ENCODE measurements around the gene TAF4. TPM values are rescaled to one million over a fixed set of nuclear protein-coding genes. Genes with fewer than 3 reads are reported as not detected.

Gene TAF4
- total and polyA plus RNA-seq, 2 of the 13 experiments (the other 11 are each of a cell fraction or from before 2014, with no cell fraction given), result 5.9 to 12.0 TPM

GRCh38 chr20:62030357-62030756, 35.3 kb downstream of the TAF4 start:
- H3K79me2 ChIP-seq (ENCODE audit: insufficient read depth, low read length), result peaks cover 91% of the 10 kb centered on the region
- no TSS peak for BruUV-seq (replicated peaks)
- no peak overlapping the region for H3K9ac ChIP-seq (ENCODE audit: insufficient read depth, low read depth, low read length)
- DNase-seq (ENCODE audit: low spot score) (no peak), FAIRE-seq (no peak), ATAC-seq (no peak)
- H3K9me3 ChIP-seq (ENCODE audit: low read length), result no peaks in the 10 kb centered on the region
- peaks cover 35% of the 10 kb centered on the region for H4K20me1 ChIP-seq (ENCODE audit: insufficient read depth, low read length)
- H3K4me2 ChIP-seq (ENCODE audit: low read depth, low read length), result no peak overlapping the region
- peaks cover 78% of the 10 kb centered on the region for H3K4me1 ChIP-seq (ENCODE audit: insufficient read depth, low read length)
- H2AFZ ChIP-seq (ENCODE audit: low read length), result no peak overlapping the region
- intact Hi-C loops (cut with micrococcal nuclease; ENCODE audit: unreplicated experiment) (no loop called here), in situ Hi-C loops (cut with HindIII; ENCODE audit: extremely low pct_ligation_motif_present, low pct_unique_long_range_greater_than_20kb) (no loop called here)
- 0 out of 5 replicates have a peak, but pooled peaks cover 0 to 2% of the 10 kb centered on the region in 2 experiments for H3K36me3 ChIP-seq (replicated peaks in 1 of 2; ENCODE audit: control insufficient read depth in 1 of 2, insufficient read depth in 2 of 2, low read length in 2 of 2)
- peak overlapping the region; percentile 59 for H3K27ac ChIP-seq (ENCODE audit: extremely low read length, insufficient read depth, low read length)
- H3K27me3 ChIP-seq (ENCODE audit: control insufficient read depth in 1 of 2, insufficient read depth in 2 of 2, low read length in 2 of 2), result no peaks in the 10 kb centered on the region
- ChIA-PET CTCF (ENCODE audit: low intra/inter-chr PET ratio, low total read pairs) (no interaction called here), POLR2A (interaction anchor here (1.5 kb wide), 1 partner anchor 37 kb away, joined by 4 read pairs; no protein-coding TSS in a partner anchor)
- WGBS (ENCODE audit: low lambda C conversion rate), result 94% methylated on average over 9 of the region's 9 CpGs
- TF ChIP-seq, protein P1, sequence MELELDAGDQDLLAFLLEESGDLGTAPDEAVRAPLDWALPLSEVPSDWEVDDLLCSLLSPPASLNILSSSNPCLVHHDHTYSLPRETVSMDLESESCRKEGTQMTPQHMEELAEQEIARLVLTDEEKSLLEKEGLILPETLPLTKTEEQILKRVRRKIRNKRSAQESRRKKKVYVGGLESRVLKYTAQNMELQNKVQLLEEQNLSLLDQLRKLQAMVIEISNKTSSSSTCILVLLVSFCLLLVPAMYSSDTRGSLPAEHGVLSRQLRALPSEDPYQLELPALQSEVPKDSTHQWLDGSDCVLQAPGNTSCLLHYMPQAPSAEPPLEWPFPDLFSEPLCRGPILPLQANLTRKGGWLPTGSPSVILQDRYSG (CRISPR knock-in tag; IDR thresholded peaks at IDR 0.05), result no peak
- TF ChIP-seq NRL (CRISPR knock-in tag; IDR thresholded peaks at IDR 0.05; ENCODE audit: borderline replicate concordance) (0 out of 2 replicates have a peak, but pooled peaks have one; percentile 42), ZNF484 (CRISPR knock-in tag; IDR thresholded peaks at IDR 0.05; ENCODE audit: borderline replicate concordance, low read depth) (no peak), ZNF713 (CRISPR knock-in tag; IDR thresholded peaks at IDR 0.05) (0 out of 2 replicates have a peak, but pooled peaks have one; percentile 33), U2AF1 (optimal IDR thresholded peaks at IDR 0.05; ENCODE audit: low read depth, low read length) (no peak), ZNF225 (CRISPR knock-in tag; IDR thresholded peaks at IDR 0.05) (0 out of 2 replicates have a peak, but pooled peaks have one; percentile 59), DZIP1 (CRISPR knock-in tag; IDR thresholded peaks at IDR 0.05) (peak; percentile 64; the same call in 1 of the 2 replicates), KDM2A (CRISPR knock-in tag; IDR thresholded peaks at IDR 0.05; ENCODE audit: borderline replicate concordance, low read depth) (peak; percentile 3; the same call in 1 of the 2 replicates), CBFB (CRISPR knock-in tag; IDR thresholded peaks at IDR 0.05) (no peak), ZNF773 (CRISPR knock-in tag; IDR thresholded peaks at IDR 0.05; ENCODE audit: borderline replicate concordance) (0 out of 2 replicates have a peak, but pooled peaks have one; percentile 54)
- TF ChIP-seq, protein P2, sequence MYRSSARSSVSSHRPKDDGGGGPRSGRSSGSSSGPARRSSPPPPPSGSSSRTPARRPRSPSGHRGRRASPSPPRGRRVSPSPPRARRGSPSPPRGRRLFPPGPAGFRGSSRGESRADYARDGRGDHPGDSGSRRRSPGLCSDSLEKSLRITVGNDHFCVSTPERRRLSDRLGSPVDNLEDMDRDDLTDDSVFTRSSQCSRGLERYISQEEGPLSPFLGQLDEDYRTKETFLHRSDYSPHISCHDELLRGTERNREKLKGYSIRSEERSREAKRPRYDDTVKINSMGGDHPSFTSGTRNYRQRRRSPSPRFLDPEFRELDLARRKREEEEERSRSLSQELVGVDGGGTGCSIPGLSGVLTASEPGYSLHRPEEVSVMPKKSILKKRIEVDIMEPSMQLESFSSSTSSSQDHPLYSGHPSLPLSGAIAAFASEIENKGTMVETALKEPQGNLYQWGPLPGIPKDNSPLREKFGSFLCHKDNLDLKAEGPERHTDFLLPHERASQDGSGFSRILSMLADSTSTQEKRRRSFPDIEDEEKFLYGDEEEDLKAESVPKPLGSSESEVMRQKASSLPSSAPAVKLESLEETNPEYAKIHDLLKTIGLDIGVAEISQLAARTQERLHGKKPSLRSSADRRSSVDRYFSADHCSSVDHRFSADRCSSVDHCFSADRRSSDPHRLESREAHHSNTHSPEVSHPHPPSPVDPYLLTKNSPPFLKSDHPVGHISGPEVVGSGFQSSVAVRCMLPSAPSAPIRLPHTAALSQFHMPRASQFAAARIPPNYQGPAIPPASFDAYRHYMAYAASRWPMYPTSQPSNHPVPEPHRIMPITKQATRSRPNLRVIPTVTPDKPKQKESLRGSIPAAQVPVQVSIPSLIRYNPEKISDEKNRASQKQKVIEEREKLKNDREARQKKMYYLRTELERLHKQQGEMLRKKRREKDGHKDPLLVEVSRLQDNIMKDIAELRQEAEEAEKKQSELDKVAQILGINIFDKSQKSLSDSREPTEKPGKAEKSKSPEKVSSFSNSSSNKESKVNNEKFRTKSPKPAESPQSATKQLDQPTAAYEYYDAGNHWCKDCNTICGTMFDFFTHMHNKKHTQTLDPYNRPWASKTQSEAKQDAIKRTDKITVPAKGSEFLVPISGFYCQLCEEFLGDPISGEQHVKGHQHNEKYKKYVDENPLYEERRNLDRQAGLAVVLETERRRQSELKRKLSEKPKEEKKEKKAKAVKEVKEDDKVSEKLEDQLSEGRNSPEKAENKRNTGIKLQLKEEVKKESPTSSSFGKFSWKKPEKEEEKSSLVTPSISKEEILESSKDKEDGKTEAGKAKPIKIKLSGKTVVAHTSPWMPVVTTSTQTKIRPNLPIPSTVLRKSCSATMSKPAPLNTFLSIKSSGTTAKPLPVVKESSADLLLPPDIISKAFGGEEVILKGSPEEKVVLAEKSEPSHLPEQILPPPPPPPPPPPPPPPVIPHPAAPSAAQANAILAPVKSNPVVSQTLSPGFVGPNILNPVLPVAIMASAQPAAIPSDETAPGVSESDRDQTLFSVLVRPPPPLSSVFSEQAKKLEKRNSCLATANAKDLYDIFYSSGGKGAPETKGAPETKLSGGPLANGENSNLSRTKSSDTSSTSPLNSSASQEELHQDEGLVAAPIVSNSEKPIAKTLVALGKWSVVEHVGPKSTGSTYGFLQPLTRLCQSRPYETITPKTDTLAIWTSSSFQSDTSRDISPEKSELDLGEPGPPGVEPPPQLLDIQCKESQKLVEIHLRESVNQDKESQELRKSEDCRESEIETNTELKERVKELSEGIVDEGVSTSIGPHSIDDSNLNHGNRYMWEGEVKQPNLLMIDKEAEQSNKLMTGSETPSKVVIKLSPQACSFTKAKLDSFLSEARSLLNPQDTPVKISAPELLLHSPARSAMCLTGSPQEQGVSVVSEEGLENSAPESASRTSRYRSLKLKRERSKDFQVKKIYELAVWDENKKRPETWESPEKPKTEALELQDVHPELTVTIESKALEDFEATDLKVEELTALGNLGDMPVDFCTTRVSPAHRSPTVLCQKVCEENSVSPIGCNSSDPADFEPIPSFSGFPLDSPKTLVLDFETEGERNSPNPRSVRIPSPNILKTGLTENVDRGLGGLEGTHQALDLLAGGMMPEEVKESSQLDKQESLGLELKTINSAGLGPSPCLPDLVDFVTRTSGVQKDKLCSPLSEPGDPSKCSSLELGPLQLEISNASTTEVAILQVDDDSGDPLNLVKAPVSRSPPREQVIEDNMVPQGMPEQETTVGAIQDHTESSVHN (CRISPR knock-in tag; IDR thresholded peaks at IDR 0.05), result 0 out of 2 replicates have a peak, but pooled peaks have one; percentile 5
- TF ChIP-seq, protein P3, sequence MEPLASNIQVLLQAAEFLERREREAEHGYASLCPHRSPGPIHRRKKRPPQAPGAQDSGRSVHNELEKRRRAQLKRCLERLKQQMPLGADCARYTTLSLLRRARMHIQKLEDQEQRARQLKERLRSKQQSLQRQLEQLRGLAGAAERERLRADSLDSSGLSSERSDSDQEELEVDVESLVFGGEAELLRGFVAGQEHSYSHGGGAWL (CRISPR knock-in tag; IDR thresholded peaks at IDR 0.05), result peak; percentile 1; the same call in 1 of the 2 replicates
- no peak overlapping the region for H3K4me3 ChIP-seq (replicated peaks in 1 of 3; ENCODE audit: insufficient read depth in 1 of 3, low read depth in 2 of 3, low read length in 3 of 3)

All from HepG2 (cell line).